Transverse colon (tissue), 4 donors: ENCODE measurements around the gene MED29.

Experiments used
- CTCF ChIP-seq, 5 experiments: fragments of 200-600 bp in 3 of 5; fragments of 450-650 bp in 2 of 5; sonication (generic) in 3 of 5; IDR thresholded peaks; 1 replicate in 2 of 5; 2 replicates in 3 of 5; pipeline ENCODE4 v1.5.1; 2016 to 2017; ENCODE audit warnings: antibody characterized with exemption in 5 of 5, inconsistent platforms in 3 of 5, mild to moderate bottlenecking in 2 of 5, moderate library complexity in 1 of 5
- EP300 ChIP-seq: sonication (generic); formaldehyde crosslinking; IDR thresholded peaks from one replicate; pipeline ENCODE4 v1.6.1; 2017; ENCODE audit warnings: antibody characterized with exemption, low read depth
- POLR2A ChIP-seq: fragments of 450-650 bp; IDR thresholded peaks from one replicate; pipeline ENCODE4 v1.6.1; 2016; ENCODE audit warnings: antibody characterized with exemption, mild to moderate bottlenecking, moderate library complexity
- POLR2AphosphoS5 ChIP-seq, 3 donors: sonication (generic); formaldehyde crosslinking; IDR thresholded peaks; one replicate each; pipeline ENCODE4 v1.6.1; 2016; ENCODE audit warnings: antibody characterized with exemption in 3 of 3

- TF ChIP-seq EP300 (no peak), CTCF (IDR thresholded peaks at IDR 0.05) (no peak), POLR2AphosphoS5 (IDR thresholded peaks at IDR 0.05) (no peak), POLR2A (no peak)
Observed at GRCh38 chr19:39386557-39386956, 4.6 kb upstream of the MED29 start.
